ENCODE measurements around the gene SRPX2. TPM values are rescaled to one million over a fixed set of nuclear protein-coding genes. Genes with fewer than 3 reads are reported as not detected.

SRPX2 gene
- total RNA-seq, 1 donor from 2014 or later, result not detected

- Mint-ChIP-seq H3K36me3 (ENCODE audit: low read depth) (no peaks in the 10 kb centered on the region), H3K4me3 (no peak overlapping the region), H3K27me3 (ENCODE audit: insufficient read depth) (peaks cover 6% of the 10 kb centered on the region), H3K27ac (no peak overlapping the region), H3K4me1 (ENCODE audit: low read depth) (no peaks in the 10 kb centered on the region), H3K9me3 (no peaks in the 10 kb centered on the region)
- intact Hi-C loops (cut with micrococcal nuclease), result no loop called here
- no peak for DNase-seq (ENCODE audit: low spot score)
Measured at GRCh38 chrX:100659431-100660137, 15.6 kb downstream of the SRPX2 start.

GRCh38 chrX:100662170-100662569 lies 18.2 kb downstream of the SRPX2 start:
- Mint-ChIP-seq H3K4me1 (ENCODE audit: low read depth) (no peaks in the 10 kb centered on the region), H3K27me3 (ENCODE audit: insufficient read depth) (peaks cover 2% of the 10 kb centered on the region), H3K9me3 (no peaks in the 10 kb centered on the region), H3K4me3 (no peak overlapping the region), H3K27ac (no peak overlapping the region), H3K36me3 (ENCODE audit: low read depth) (no peaks in the 10 kb centered on the region)
- intact Hi-C loops (cut with micrococcal nuclease), result no loop called here
- no peak for DNase-seq (ENCODE audit: low spot score)

GRCh38 chrX:100662796-100663195 lies 18.8 kb downstream of the SRPX2 start:
- H3K4me1 Mint-ChIP-seq (ENCODE audit: low read depth), result no peaks in the 10 kb centered on the region
- DNase-seq (ENCODE audit: low spot score), result no peak
- peaks cover 2% of the 10 kb centered on the region for H3K27me3 Mint-ChIP-seq (ENCODE audit: insufficient read depth)
- intact Hi-C loops (cut with micrococcal nuclease), result no loop called here
- no peaks in the 10 kb centered on the region for H3K36me3 Mint-ChIP-seq (ENCODE audit: low read depth)
- no peaks in the 10 kb centered on the region for H3K9me3 Mint-ChIP-seq
- H3K27ac Mint-ChIP-seq, result no peak overlapping the region
- no peak overlapping the region for H3K4me3 Mint-ChIP-seq

GRCh38 chrX:100663642-100664041 lies 19.6 kb downstream of the SRPX2 start:
- no peaks in the 10 kb centered on the region for H3K36me3 Mint-ChIP-seq (ENCODE audit: low read depth)
- no peak overlapping the region for H3K27ac Mint-ChIP-seq
- H3K4me1 Mint-ChIP-seq (ENCODE audit: low read depth), result no peaks in the 10 kb centered on the region
- H3K4me3 Mint-ChIP-seq, result no peak overlapping the region
- intact Hi-C loops (cut with micrococcal nuclease), result no loop called here
- no peaks in the 10 kb centered on the region for H3K9me3 Mint-ChIP-seq
- peaks cover 2% of the 10 kb centered on the region for H3K27me3 Mint-ChIP-seq (ENCODE audit: insufficient read depth)
- DNase-seq (ENCODE audit: low spot score), result no peak

- no peak for DNase-seq (ENCODE audit: low spot score)
- intact Hi-C loops (cut with micrococcal nuclease), result no loop called here
- Mint-ChIP-seq H3K9me3 (no peaks in the 10 kb centered on the region), H3K4me3 (no peak overlapping the region), H3K36me3 (ENCODE audit: low read depth) (no peaks in the 10 kb centered on the region), H3K4me1 (ENCODE audit: low read depth) (no peaks in the 10 kb centered on the region), H3K27me3 (ENCODE audit: insufficient read depth) (peaks cover 3% of the 10 kb centered on the region), H3K27ac (no peak overlapping the region)
Measured at GRCh38 chrX:100672966-100673365, 29.0 kb downstream of the SRPX2 start.

GRCh38 chrX:100673397-100673953 lies 29.5 kb downstream of the SRPX2 start:
- Mint-ChIP-seq H3K4me1 (ENCODE audit: low read depth) (no peaks in the 10 kb centered on the region), H3K27ac (no peak overlapping the region), H3K36me3 (ENCODE audit: low read depth) (no peaks in the 10 kb centered on the region), H3K9me3 (no peaks in the 10 kb centered on the region), H3K27me3 (ENCODE audit: insufficient read depth) (peaks cover 3% of the 10 kb centered on the region), H3K4me3 (no peak overlapping the region)
- intact Hi-C loops (cut with micrococcal nuclease), result no loop called here
- no peak for DNase-seq (ENCODE audit: low spot score)

- no peaks in the 10 kb centered on the region for H3K9me3 Mint-ChIP-seq
- H3K4me3 Mint-ChIP-seq, result no peak overlapping the region
- H3K27me3 Mint-ChIP-seq (ENCODE audit: insufficient read depth), result peaks cover 7% of the 10 kb centered on the region
Measured at GRCh38 chrX:100674705-100675104, 30.7 kb downstream of the SRPX2 start.

GRCh38 chrX:100677611-100678181 lies 33.7 kb downstream of the SRPX2 start:
- Mint-ChIP-seq H3K36me3 (ENCODE audit: low read depth) (no peaks in the 10 kb centered on the region), H3K9me3 (no peaks in the 10 kb centered on the region), H3K27me3 (ENCODE audit: insufficient read depth) (peaks cover 11% of the 10 kb centered on the region), H3K4me3 (no peak overlapping the region), H3K4me1 (ENCODE audit: low read depth) (no peaks in the 10 kb centered on the region), H3K27ac (no peak overlapping the region)
- no peak for DNase-seq (ENCODE audit: low spot score)
- intact Hi-C loops (cut with micrococcal nuclease), result no loop called here

More at GRCh38 chrX:100674705-100675104, 30.7 kb downstream of the SRPX2 start:
- intact Hi-C loops (cut with micrococcal nuclease), result no loop called here
- Mint-ChIP-seq H3K36me3 (ENCODE audit: low read depth) (no peaks in the 10 kb centered on the region), H3K4me1 (ENCODE audit: low read depth) (no peaks in the 10 kb centered on the region), H3K27ac (no peak overlapping the region)
- DNase-seq (ENCODE audit: low spot score), result no peak

GRCh38 chrX:100680756-100681155 lies 36.8 kb downstream of the SRPX2 start:
- Mint-ChIP-seq H3K27me3 (ENCODE audit: insufficient read depth) (peaks cover 11% of the 10 kb centered on the region), H3K27ac (no peak overlapping the region), H3K4me3 (no peak overlapping the region), H3K9me3 (no peaks in the 10 kb centered on the region), H3K4me1 (ENCODE audit: low read depth) (no peaks in the 10 kb centered on the region), H3K36me3 (ENCODE audit: low read depth) (no peaks in the 10 kb centered on the region)
- intact Hi-C loops (cut with micrococcal nuclease), result no loop called here
- DNase-seq (ENCODE audit: low spot score), result no peak

- H3K9me3 Mint-ChIP-seq, result no peaks in the 10 kb centered on the region
- H3K4me1 Mint-ChIP-seq (ENCODE audit: low read depth), result no peaks in the 10 kb centered on the region
- no peak overlapping the region for H3K4me3 Mint-ChIP-seq
- H3K27me3 Mint-ChIP-seq (ENCODE audit: insufficient read depth), result peaks cover 8% of the 10 kb centered on the region
- H3K36me3 Mint-ChIP-seq (ENCODE audit: low read depth), result no peaks in the 10 kb centered on the region
- no peak for DNase-seq (ENCODE audit: low spot score)
- intact Hi-C loops (cut with micrococcal nuclease), result no loop called here
- no peak overlapping the region for H3K27ac Mint-ChIP-seq
Measured at GRCh38 chrX:100681599-100681998, 37.6 kb downstream of the SRPX2 start.

- Mint-ChIP-seq H3K27me3 (ENCODE audit: insufficient read depth) (peaks cover 8% of the 10 kb centered on the region), H3K36me3 (ENCODE audit: low read depth) (no peaks in the 10 kb centered on the region), H3K4me1 (ENCODE audit: low read depth) (peaks cover 11% of the 10 kb centered on the region), H3K27ac (no peak overlapping the region), H3K4me3 (no peak overlapping the region), H3K9me3 (no peaks in the 10 kb centered on the region)
- intact Hi-C loops (cut with micrococcal nuclease), result no loop called here
- no peak for DNase-seq (ENCODE audit: low spot score)
Measured at GRCh38 chrX:100682939-100683338, 38.9 kb downstream of the SRPX2 start.

- intact Hi-C loops (cut with micrococcal nuclease), result loop anchor here (1.0 to 5.0 kb wide), 2 partner anchors 83 to 522 kb away; no protein-coding TSS in a partner anchor
- no peak overlapping the region for H3K4me3 Mint-ChIP-seq
- DNase-seq (ENCODE audit: low spot score), result peak; percentile 35
- H3K27ac Mint-ChIP-seq, result no peak overlapping the region
- H3K4me1 Mint-ChIP-seq (ENCODE audit: low read depth), result peaks cover 12% of the 10 kb centered on the region
- no peaks in the 10 kb centered on the region for H3K36me3 Mint-ChIP-seq (ENCODE audit: low read depth)
- no peaks in the 10 kb centered on the region for H3K9me3 Mint-ChIP-seq
- H3K27me3 Mint-ChIP-seq (ENCODE audit: insufficient read depth), result no peaks in the 10 kb centered on the region
Measured at GRCh38 chrX:100685284-100685996, 41.4 kb downstream of the SRPX2 start.

- peaks cover 12% of the 10 kb centered on the region for H3K4me1 Mint-ChIP-seq (ENCODE audit: low read depth)
- H3K27me3 Mint-ChIP-seq (ENCODE audit: insufficient read depth), result no peaks in the 10 kb centered on the region
- H3K9me3 Mint-ChIP-seq, result no peaks in the 10 kb centered on the region
- H3K4me3 Mint-ChIP-seq, result no peak overlapping the region
- intact Hi-C loops (cut with micrococcal nuclease), result loop anchor here (1.0 to 5.0 kb wide), 2 partner anchors 82 to 521 kb away; no protein-coding TSS in a partner anchor
- DNase-seq (ENCODE audit: low spot score), result no peak
- H3K36me3 Mint-ChIP-seq (ENCODE audit: low read depth), result no peaks in the 10 kb centered on the region
- no peak overlapping the region for H3K27ac Mint-ChIP-seq
Measured at GRCh38 chrX:100685997-100686305, 42.0 kb downstream of the SRPX2 start.
